Endometrial microvascular endothelial cells (primary cell): Measurements from ENCODE around the gene EPB41L2. TPM values are rescaled to one million over a fixed set of nuclear protein-coding genes. Genes with fewer than 3 reads are reported as not detected.

Experiments used
- in situ Hi-C: cut with HindIII; loops from 2 replicates; pipeline ENCODE4 v1.10.0; 2017; ENCODE audit warnings: low sequenced_read_pairs, low pct_unique_long_range_greater_than_20kb; ENCODE audit errors: inconsistent ontology term
- total RNA-seq: library from RNA; depleted of rRNA; stranded (reverse); fragments of >200 nt; gene quantifications from one replicate; pipeline ENCODE4 v1.2.3, GENCODE V29; 2015; ENCODE audit errors: inconsistent ontology term

The EPB41L2 gene
- total RNA-seq, 1 donor from 2014 or later, result 50.5 TPM

DNA sequence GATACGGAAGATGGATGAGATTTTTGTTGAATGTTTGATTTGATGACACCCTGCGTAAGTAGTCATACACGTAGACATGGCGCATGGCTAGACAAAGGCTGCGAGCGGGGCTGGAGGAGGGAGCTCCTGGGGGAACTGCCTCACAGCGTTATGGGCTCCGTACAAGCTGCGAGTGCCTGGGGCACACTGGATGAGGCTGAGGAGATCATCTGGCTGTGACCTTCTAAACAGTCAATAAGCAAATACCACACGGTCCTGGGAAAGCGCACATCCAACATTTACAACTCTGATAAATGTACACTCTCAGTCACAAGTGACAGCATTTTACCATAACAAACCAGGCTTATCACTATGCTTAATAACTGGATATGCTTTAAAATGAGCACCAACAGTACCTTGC is 198.7 kb downstream of the EPB41L2 start:
- in situ Hi-C loops, result no loop called here

- in situ Hi-C loops, result no loop called here
Measured at GRCh38 chr6:130863415-130864230, 199.4 kb downstream of the EPB41L2 start.

DNA sequence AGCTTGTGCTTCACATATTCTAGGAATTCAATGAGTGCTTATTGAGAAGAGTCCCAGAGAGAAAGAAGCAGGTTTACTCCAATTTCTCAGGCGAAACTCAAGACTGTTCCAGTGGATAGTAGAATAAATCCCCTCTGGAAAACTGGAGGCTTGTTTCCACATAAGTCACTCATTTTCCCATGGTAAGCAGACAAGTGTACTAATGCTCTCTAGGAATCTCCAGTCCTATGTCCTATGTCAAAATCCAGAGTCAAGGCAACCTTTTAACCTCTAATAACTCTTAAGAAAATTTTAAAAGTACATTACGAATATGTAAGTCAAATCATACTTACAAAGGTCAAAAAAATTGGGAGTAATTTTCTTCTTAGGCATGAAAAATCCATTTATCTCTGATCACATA is 200.7 kb downstream of the EPB41L2 start:
- in situ Hi-C loops, result no loop called here

DNA sequence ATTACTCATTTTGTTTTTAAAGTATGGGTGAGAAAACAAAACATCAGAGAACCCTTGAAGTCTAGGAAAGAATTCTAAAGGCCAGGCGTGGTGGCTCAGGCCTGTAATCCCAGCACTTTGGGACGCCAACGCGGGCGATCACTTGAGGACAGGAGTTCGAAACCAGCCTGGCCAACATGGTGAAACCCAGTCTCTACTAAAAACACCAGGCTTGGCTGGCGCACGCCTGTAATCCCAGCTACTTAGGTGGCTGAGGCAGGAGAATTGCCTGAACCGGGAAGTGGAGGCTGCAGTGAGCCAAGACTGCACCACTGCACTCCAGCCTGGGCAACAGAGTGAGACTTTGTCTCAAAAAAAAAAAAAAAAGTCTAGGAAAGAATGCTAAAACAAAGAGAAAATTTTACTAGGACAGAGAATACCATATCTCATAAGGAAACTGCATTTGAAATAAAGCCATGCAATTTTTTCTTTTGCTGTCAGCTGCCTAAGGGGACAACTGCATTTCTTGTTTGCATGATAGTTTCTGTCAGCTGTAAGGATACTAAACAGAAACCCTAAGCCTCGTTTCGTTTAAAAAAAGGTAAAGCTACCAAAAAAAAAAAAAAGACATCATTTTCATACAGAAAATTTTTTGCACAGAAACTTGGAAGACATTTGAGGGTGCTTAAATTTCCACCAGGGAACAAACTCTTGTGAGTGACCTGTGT is 203.7 kb downstream of the EPB41L2 start:
- in situ Hi-C loops, result no loop called here

GRCh38 chr6:130858498-130859160 is 204.4 kb downstream of the EPB41L2 start:
- in situ Hi-C loops, result no loop called here

- in situ Hi-C loops, result no loop called here
Measured at GRCh38 chr6:130858054-130858453, 205.0 kb downstream of the EPB41L2 start.

GRCh38 chr6:130853555-130854183 is 209.4 kb downstream of the EPB41L2 start:
- in situ Hi-C loops, result no loop called here

DNA sequence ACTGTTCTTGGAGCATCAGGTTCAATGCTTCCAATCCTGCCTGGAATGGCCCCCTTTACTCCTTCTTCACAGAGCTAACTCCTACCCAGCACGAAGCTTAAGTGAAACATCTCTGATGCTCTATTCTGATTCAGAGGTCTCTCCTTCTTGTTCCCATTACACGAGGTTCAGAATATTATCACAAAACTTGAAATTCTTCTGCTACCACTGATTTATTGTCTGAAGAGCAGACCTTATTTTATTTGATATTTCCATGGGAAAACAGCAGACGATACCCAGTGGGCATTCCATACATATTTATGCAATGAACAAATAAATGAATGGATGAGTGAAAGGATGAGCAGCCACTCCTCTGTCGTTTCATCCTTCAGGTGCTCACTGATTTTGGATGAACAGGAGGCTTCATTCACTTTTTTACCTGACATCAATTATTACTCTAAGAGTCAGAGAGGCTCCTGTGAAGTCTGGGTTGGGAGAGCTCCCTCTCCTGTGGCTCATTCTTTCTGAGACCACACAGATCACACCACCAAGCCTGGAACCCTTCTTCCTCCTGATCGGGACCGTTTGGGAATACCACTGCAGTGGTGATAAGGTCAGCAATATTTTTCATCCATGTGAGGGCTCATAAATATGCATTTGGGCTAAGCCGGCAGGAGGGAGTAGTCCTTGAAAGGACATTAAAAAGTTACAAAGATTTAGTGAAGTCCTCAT is 210.0 kb downstream of the EPB41L2 start:
- in situ Hi-C loops, result no loop called here

- in situ Hi-C loops, result no loop called here
Measured at GRCh38 chr6:130851026-130851425, 212.0 kb downstream of the EPB41L2 start.

GRCh38 chr6:130849594-130849993 is 213.5 kb downstream of the EPB41L2 start:
- in situ Hi-C loops, result no loop called here

DNA sequence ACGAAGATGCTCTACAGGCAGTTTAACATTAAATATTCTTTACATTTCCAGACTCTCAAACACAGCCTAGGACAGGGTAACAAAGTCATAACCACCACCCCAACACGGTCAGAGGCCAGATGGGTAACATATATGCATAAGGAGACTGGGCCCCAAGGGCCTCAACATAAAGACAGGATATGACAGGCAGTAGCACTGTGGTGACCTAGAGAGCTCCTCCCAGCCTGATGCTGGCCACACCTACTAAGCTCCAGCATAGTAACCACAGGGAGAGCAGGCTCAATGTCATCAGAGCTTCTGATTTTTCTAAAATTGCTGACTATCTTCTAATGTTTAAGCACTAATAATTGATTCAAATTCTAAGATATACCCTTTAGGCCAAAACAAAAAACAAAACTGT is 214.1 kb downstream of the EPB41L2 start:
- in situ Hi-C loops, result no loop called here

- in situ Hi-C loops, result no loop called here
Measured at GRCh38 chr6:130847001-130847910, 215.8 kb downstream of the EPB41L2 start.

DNA sequence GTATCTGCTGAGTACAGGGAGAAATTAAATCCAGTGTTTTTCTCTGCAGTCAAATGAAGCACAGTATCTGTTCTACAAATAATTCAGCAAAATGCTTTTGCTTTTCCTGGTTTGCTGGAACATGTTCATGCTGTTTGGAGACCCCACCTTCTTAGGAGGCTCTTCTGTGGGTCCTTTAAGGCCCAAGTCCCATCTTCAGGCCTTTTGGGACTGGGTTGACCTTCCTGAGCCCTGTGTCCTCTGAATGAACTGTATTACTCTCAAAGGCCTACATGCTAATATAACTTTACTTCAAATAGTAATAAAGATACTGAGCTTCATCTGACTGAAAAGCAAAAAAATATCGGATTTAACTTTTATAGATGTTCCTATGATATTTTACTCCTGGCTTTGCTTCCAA is 216.5 kb downstream of the EPB41L2 start:
- in situ Hi-C loops, result no loop called here

DNA sequence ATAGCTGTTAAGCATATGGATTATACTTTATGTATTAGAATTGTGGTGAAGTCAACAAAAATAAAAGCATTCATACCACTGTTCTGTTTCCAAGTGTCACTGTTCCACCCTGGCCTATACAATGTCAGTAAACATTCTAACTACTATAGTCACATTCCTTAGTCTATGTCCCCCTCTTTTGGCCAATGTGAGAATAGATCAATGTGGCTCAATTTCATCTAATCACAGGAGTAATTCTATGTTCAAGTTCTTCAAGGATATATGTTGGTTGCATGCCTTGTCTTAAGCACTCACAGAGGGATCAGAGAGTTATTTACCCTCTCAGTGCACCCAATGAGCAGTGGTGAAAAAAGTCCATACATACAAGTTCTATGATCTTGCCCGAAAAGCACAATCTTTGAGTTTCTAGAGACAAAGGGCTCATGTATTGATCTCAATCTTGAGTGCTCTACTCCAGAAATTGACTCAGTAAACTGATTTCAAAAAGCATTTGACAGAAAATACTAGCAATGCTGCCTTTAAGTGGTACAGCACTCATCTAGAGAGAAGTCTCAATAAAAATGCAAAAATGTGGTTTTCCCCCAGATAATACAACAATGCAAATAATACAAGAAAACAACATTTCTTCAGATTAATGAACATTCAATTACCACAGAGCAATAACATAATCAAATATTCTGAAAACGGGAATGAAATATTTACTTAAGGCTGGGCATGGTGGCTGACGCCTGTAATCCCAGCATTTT is 219.3 kb downstream of the EPB41L2 start:
- in situ Hi-C loops, result no loop called here

DNA sequence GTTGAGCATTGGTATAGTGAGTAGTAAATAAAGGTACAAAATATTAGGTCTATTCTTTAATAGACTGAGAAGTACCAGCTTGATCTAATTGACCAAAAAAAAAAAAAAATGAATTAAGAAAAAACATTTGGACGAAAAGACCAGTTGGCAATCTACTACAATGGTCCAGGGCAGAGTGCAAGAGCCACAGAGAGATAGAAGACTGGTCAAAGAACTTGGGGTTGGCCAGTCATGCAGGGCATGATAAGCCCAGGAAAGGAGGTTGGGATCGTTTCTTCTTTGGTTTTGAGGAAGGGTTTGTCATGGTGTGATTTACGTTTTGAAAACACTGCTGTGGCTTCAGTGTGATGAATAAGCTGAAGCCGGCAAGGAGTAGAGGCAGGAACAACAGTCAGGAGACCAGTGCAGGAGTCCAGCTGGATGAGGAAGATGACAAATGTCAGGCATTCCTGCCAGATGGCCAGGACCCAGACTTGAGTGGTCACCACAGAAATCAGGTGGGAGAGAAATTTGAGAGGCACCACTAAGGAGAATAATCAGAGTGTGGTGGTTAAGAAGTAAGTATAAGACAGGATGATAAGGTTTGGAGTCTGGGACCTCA is 221.8 kb downstream of the EPB41L2 start:
- in situ Hi-C loops, result no loop called here

DNA sequence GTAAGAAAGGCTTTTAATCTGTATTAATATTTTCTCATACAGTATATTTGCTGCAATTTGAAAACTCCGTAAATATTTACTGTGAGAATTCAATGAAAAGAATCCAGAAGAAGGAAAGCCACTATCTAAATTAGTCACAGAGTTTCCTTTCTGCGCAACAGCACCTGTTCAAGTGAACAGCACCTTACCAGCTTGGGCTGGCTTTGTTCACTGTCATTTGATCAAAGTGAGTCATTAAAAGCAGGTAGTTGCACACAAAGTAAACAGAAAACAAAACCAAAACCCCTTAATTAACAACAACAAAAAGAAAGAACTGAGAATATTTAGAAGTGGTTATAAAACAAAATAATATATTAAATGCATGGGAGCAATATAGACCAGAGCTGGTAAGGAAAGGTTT is 223.0 kb downstream of the EPB41L2 start:
- in situ Hi-C loops, result no loop called here

DNA sequence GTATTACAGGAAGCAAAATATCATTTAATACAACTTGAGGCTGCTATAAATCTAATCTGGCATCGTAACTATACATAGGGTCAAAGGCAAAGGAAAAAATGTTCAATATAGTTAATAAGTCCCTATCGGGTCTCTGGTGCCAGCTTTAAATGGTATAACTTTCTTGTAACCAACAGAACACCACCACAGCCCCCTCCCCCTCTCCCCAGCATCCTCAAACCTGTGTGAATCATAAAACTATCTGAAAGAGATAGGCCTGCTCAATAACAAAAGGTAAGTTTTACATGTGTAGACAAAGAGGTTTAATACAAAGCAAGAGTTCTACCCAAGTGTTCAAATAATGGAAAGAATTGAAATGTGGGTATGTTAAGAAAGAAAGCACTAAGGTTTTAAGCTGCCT is 223.7 kb downstream of the EPB41L2 start:
- in situ Hi-C loops, result no loop called here
